ENCODE data around the gene MYLK2.

- TF ChIP-seq CTCF (IDR thresholded peaks at IDR 0.05) (no peak), POLR2A (IDR thresholded peaks at IDR 0.05) (no peak)
Observed at GRCh38 chr20:31840906-31841816, 22.0 kb downstream of the MYLK2 start.

Data from body of pancreas (tissue), 4 donors.